Fibroblast of lung (primary cell): Measurements from ENCODE around the gene RTN4RL1. TPM values are rescaled to one million over a fixed set of nuclear protein-coding genes. Genes with fewer than 3 reads are reported as not detected.

Experiments
- DNase-seq, 2 donors: peaks; one replicate each; pipeline versions ENCODE4 v3.0.0 to v3.0.0-alpha.2; 2010; ENCODE audit warnings: low read depth in 2 of 2
- H2AFZ ChIP-seq: 2 replicates; pipeline ENCODE4 v1.5.1; 2012; ENCODE audit warnings: low read length, control low read depth, inconsistent platforms
- H3K27ac ChIP-seq: 2 replicates; pipeline ENCODE4 v1.5.1; 2011; ENCODE audit warnings: low read length, control low read depth; ENCODE audit not compliant: insufficient read depth
- H3K27me3 ChIP-seq: 2 replicates; pipeline ENCODE4 v1.5.1; 2011; ENCODE audit warnings: mild to moderate bottlenecking, low read length; ENCODE audit not compliant: control insufficient read depth, insufficient read depth
- H3K36me3 ChIP-seq: 2 replicates; pipeline ENCODE4 v1.5.1; 2011; ENCODE audit warnings: low read length; ENCODE audit not compliant: control insufficient read depth, insufficient read depth
- H3K4me1 ChIP-seq: 2 replicates; pipeline ENCODE4 v1.5.1; 2011; ENCODE audit warnings: low read length; ENCODE audit not compliant: control insufficient read depth, insufficient read depth; ENCODE audit errors: extremely low read depth
- H3K4me2 ChIP-seq: 2 replicates; pipeline ENCODE4 v1.5.1; 2011; ENCODE audit warnings: low read length, control low read depth; ENCODE audit not compliant: insufficient read depth; ENCODE audit errors: extremely low read depth
- H3K4me3 ChIP-seq, 4 experiments: fragments of 200-600 bp in 1 of 4; sonication (generic) in 1 of 4; replicated peaks in 1 of 4; 2 replicates each; pipeline ENCODE4 v1.5.1; 2011 to 2016; ENCODE audit warnings: low read length in 4 of 4, low read depth in 3 of 4, mild to moderate bottlenecking in 3 of 4, control low read depth in 2 of 4, inconsistent platforms in 1 of 4, mixed read lengths in 1 of 4; ENCODE audit not compliant: insufficient read depth in 1 of 4; ENCODE audit errors: control extremely low read depth in 1 of 4
- H3K79me2 ChIP-seq: 2 replicates; pipeline ENCODE4 v1.5.1; 2012; ENCODE audit warnings: mild to moderate bottlenecking, low read length, inconsistent platforms; ENCODE audit not compliant: control insufficient read depth, insufficient read depth
- H3K9ac ChIP-seq: 2 replicates; pipeline ENCODE4 v1.5.1; 2011; ENCODE audit warnings: mild to moderate bottlenecking, low read length, control low read depth; ENCODE audit not compliant: insufficient read depth
- H3K9me3 ChIP-seq: 2 replicates; pipeline ENCODE4 v1.5.1; 2012; ENCODE audit warnings: low read depth, low read length; ENCODE audit not compliant: control insufficient read depth, insufficient read depth
- H4K20me1 ChIP-seq: 2 replicates; pipeline ENCODE4 v1.5.1; 2011; ENCODE audit warnings: low read length; ENCODE audit not compliant: control insufficient read depth, insufficient read depth; ENCODE audit errors: extremely low read depth
- CTCF ChIP-seq, 2 donors: IDR thresholded peaks in 1 of 2; conservative IDR thresholded peaks in 1 of 2; 1 replicate in 1 of 2; 2 replicates in 1 of 2; pipeline ENCODE4 v1.5.1; 2011 to 2012; ENCODE audit warnings: low read length in 2 of 2, control low read depth in 1 of 2, inconsistent platforms in 1 of 2, low read depth in 1 of 2, mild to moderate bottlenecking in 1 of 2
- EZH2 ChIP-seq: IDR thresholded peaks from 2 replicates; pipeline ENCODE4 v1.5.1; 2012; ENCODE audit warnings: low read length, control low read depth, mild to moderate bottlenecking; ENCODE audit errors: missing control alignments
- polyA plus RNA-seq, 2 donors: library from polyadenylated mRNA; depleted of rRNA in 1 of 2; stranded (reverse) in 1 of 2; unstranded in 1 of 2; fragments of >200 nt; gene quantifications; 2 replicates each; pipeline ENCODE4 v1.2.1, GENCODE V29; 2011 to 2012; ENCODE audit warnings: missing spikeins in 1 of 2
- total RNA-seq: library from RNA; depleted of rRNA; stranded (reverse); fragments of >200 nt; gene quantifications from 2 replicates; pipeline ENCODE4 v1.2.1, GENCODE V29; 2014

The RTN4RL1 gene
- total and polyA plus RNA-seq, 2 donors (not counting 1 experiment from before 2014, with no cell fraction given): 0.39 to 0.83 TPM

- no peak overlapping the region for H3K9ac ChIP-seq
- H3K4me2 ChIP-seq: no peak overlapping the region
- H2AFZ ChIP-seq: no peak overlapping the region
- no peaks in the 10 kb centered on the region for H3K9me3 ChIP-seq
- H4K20me1 ChIP-seq: no peaks in the 10 kb centered on the region
- H3K27me3 ChIP-seq: no peaks in the 10 kb centered on the region
- no peak for DNase-seq
- peaks cover 2% of the 10 kb centered on the region for H3K4me1 ChIP-seq
- H3K79me2 ChIP-seq: no peaks in the 10 kb centered on the region
- H3K27ac ChIP-seq: no peak overlapping the region
- no peaks in the 10 kb centered on the region for H3K36me3 ChIP-seq
- H3K4me3 ChIP-seq: no peak overlapping the region
- TF ChIP-seq CTCF (conservative IDR thresholded peaks at IDR 0.05 in 1 of 2, IDR thresholded peaks at IDR 0.05 in 1 of 2; ENCODE audit: low read depth in 1 of 2, low read length in 2 of 2) (no peak), EZH2 (no peak)
These were observed 69.0 kb downstream of the RTN4RL1 start for GRCh38 chr17:1956134-1956533.

GRCh38 chr17:1953831-1954230, 71.3 kb downstream of the RTN4RL1 start:
- H3K27ac ChIP-seq: no peak overlapping the region
- no peaks in the 10 kb centered on the region for H3K9me3 ChIP-seq
- H2AFZ ChIP-seq: no peak overlapping the region
- TF ChIP-seq EZH2 (no peak), CTCF (conservative IDR thresholded peaks at IDR 0.05 in 1 of 2, IDR thresholded peaks at IDR 0.05 in 1 of 2; ENCODE audit: low read depth in 1 of 2, low read length in 2 of 2) (no peak)
- H3K4me2 ChIP-seq: no peak overlapping the region
- no peaks in the 10 kb centered on the region for H3K4me1 ChIP-seq
- H4K20me1 ChIP-seq: no peaks in the 10 kb centered on the region
- H3K27me3 ChIP-seq: no peaks in the 10 kb centered on the region
- no peaks in the 10 kb centered on the region for H3K79me2 ChIP-seq
- no peak overlapping the region for H3K4me3 ChIP-seq
- H3K36me3 ChIP-seq: no peaks in the 10 kb centered on the region
- DNase-seq: no peak
- H3K9ac ChIP-seq: no peak overlapping the region

GRCh38 chr17:1951920-1952319, 73.2 kb downstream of the RTN4RL1 start:
- DNase-seq: no peak
- Histone ChIP-seq H2AFZ (no peak overlapping the region), H3K4me1 (no peaks in the 10 kb centered on the region), H3K9me3 (no peaks in the 10 kb centered on the region), H3K27ac (no peak overlapping the region), H3K79me2 (no peaks in the 10 kb centered on the region), H3K9ac (no peak overlapping the region), H3K36me3 (no peaks in the 10 kb centered on the region), H3K27me3 (no peaks in the 10 kb centered on the region), H3K4me2 (no peak overlapping the region), H3K4me3 (no peak overlapping the region), H4K20me1 (no peaks in the 10 kb centered on the region)
- no peak for TF ChIP-seq CTCF (conservative IDR thresholded peaks at IDR 0.05 in 1 of 2, IDR thresholded peaks at IDR 0.05 in 1 of 2; ENCODE audit: low read depth in 1 of 2, low read length in 2 of 2)
- no peak for TF ChIP-seq EZH2
